ENCODE results near the gene LPAR6.
"Not testable (repeated sequence)": the region's sequence is repeated elsewhere in the genome, so short reads cannot be mapped to it uniquely, and the experiment has no call there.

- TF ChIP-seq, protein P1, sequence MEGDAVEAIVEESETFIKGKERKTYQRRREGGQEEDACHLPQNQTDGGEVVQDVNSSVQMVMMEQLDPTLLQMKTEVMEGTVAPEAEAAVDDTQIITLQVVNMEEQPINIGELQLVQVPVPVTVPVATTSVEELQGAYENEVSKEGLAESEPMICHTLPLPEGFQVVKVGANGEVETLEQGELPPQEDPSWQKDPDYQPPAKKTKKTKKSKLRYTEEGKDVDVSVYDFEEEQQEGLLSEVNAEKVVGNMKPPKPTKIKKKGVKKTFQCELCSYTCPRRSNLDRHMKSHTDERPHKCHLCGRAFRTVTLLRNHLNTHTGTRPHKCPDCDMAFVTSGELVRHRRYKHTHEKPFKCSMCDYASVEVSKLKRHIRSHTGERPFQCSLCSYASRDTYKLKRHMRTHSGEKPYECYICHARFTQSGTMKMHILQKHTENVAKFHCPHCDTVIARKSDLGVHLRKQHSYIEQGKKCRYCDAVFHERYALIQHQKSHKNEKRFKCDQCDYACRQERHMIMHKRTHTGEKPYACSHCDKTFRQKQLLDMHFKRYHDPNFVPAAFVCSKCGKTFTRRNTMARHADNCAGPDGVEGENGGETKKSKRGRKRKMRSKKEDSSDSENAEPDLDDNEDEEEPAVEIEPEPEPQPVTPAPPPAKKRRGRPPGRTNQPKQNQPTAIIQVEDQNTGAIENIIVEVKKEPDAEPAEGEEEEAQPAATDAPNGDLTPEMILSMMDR (IDR thresholded peaks at IDR 0.05) = not testable (repeated sequence)
- not testable (repeated sequence) for TF ChIP-seq POLR2A, POLR2AphosphoS5 (IDR thresholded peaks at IDR 0.05)
Observed at GRCh38 chr13:48426755-48427298, 13.9 kb upstream of the LPAR6 start.

Measured in prostate gland (tissue), 2 donors.